Common myeloid progenitor, CD34-positive (primary cell): ENCODE data around the gene RCL1.
"Not testable (repeated sequence)": the region's sequence is repeated elsewhere in the genome, so short reads cannot be mapped to it uniquely, and the experiment has no call there.

Source experiments
- CTCF ChIA-PET: fragments of 350-600 bp; sonication (Branson Sonifier 250); formaldehyde crosslinking; loops from one replicate; lab custom pipeline; 2021; ENCODE audit warnings: antibody characterized with exemption; lab: Charles Lee
- POLR2A ChIA-PET: fragments of 350-600 bp; sonication (Branson Sonifier 250); formaldehyde crosslinking; loops from one replicate; lab custom pipeline; 2021; ENCODE audit warnings: antibody characterized with exemption; lab: Charles Lee
- DNase-seq, 3 donors: peaks; one replicate each; pipeline versions ENCODE4 v3.0.0 to v3.0.0-alpha.2; 2013
- H3K27ac ChIP-seq, 2 experiments: 1 replicate in 1 of 2; 2 replicates in 1 of 2; pipeline ENCODE4 v1.7.0; 2013; ENCODE audit warnings: inconsistent platforms in 2 of 2, low read length in 2 of 2, mild to moderate bottlenecking in 2 of 2, low read depth in 1 of 2, moderate library complexity in 1 of 2; ENCODE audit not compliant: severe bottlenecking in 2 of 2, insufficient read depth in 1 of 2, poor library complexity in 1 of 2
- H3K27me3 ChIP-seq, 5 experiments: replicated peaks in 2 of 5; 1 replicate in 3 of 5; 2 replicates in 2 of 5; pipeline versions ENCODE4 v1.6.1 to v1.7.0; 2013; ENCODE audit warnings: low read length in 4 of 5, mild to moderate bottlenecking in 2 of 5, moderate library complexity in 2 of 5, inconsistent platforms in 1 of 5; ENCODE audit not compliant: insufficient read depth in 5 of 5, control insufficient read depth in 4 of 5
- H3K36me3 ChIP-seq, 4 experiments: 1 replicate in 2 of 4; 2 replicates in 2 of 4; pipeline versions ENCODE4 v1.6.1 to v1.7.0; 2013; ENCODE audit warnings: low read length in 3 of 4, control low read depth in 1 of 4, mild to moderate bottlenecking in 1 of 4; ENCODE audit not compliant: control insufficient read depth in 4 of 4, insufficient read depth in 4 of 4
- H3K4me1 ChIP-seq, 4 experiments: 1 replicate in 3 of 4; 2 replicates in 1 of 4; pipeline versions ENCODE4 v1.6.1 to v1.7.1; 2013; ENCODE audit warnings: low read length in 3 of 4, mild to moderate bottlenecking in 3 of 4, control low read depth in 1 of 4, inconsistent platforms in 1 of 4, moderate library complexity in 1 of 4; ENCODE audit not compliant: control insufficient read depth in 4 of 4, insufficient read depth in 4 of 4; ENCODE audit errors: control extremely low read depth in 1 of 4
- H3K4me3 ChIP-seq, 7 experiments: 1 replicate in 4 of 7; 2 replicates in 3 of 7; pipeline versions ENCODE4 v1.5.1 to v1.7.0; 2013; ENCODE audit warnings: mild to moderate bottlenecking in 7 of 7, low read length in 6 of 7, moderate library complexity in 6 of 7, inconsistent platforms in 2 of 7, low read depth in 2 of 7, control low read depth in 1 of 7; ENCODE audit not compliant: insufficient read depth in 4 of 7, control insufficient read depth in 1 of 7; ENCODE audit errors: extremely low read depth in 1 of 7
- H3K9me3 ChIP-seq, 5 experiments: 1 replicate in 4 of 5; 2 replicates in 1 of 5; pipeline versions ENCODE4 v1.6.1 to v1.7.1; 2013; ENCODE audit warnings: low read length in 4 of 5, mild to moderate bottlenecking in 2 of 5, inconsistent platforms in 1 of 5, low read depth in 1 of 5, moderate library complexity in 1 of 5; ENCODE audit not compliant: control insufficient read depth in 4 of 5, insufficient read depth in 2 of 5; ENCODE audit errors: control extremely low read depth in 1 of 5
- WGBS: methylation state at CpG from one replicate; pipeline ENCODE4 v1.1.5; 2013; ENCODE audit not compliant: insufficient coverage; 5-methylcytosine and 5-hydroxymethylcytosine counted together

The RCL1 gene

DNA sequence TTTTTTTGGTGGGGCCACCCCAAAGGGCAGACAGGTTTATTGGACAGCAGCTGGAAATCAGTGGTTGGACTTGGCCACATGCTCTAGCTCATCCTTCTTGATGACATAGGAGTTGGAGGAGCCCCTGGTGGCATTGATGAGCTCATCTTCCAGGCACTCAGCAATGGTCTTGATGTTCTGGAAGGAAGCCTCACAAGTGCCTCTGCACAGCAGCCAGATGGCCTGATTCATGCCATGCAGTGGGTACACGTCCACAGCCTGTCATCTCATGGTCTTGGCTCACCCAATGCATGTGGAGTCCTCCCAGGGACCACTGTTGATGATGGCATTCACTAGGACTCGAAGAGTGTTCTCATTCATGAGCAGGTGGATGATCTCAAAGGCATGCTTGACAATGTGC lies 11.3 kb upstream of the RCL1 start:
- DNase-seq: no peak
- H3K4me1 ChIP-seq: no peaks in the 10 kb centered on the region
- WGBS: 97% methylated on average over 2 of the region's 2 CpGs
- ChIA-PET CTCF (interaction anchor here (1.3 to 1.5 kb wide), 2 partner anchors 9 to 18 kb away, joined by 4 to 5 read pairs; no protein-coding TSS in a partner anchor), POLR2A (no interaction called here)
- no peaks in the 10 kb centered on the region for H3K9me3 ChIP-seq
- H3K4me3 ChIP-seq: no peak overlapping the region
- H3K36me3 ChIP-seq: no peaks in the 10 kb centered on the region
- H3K27ac ChIP-seq: no peak overlapping the region
- peaks cover 0 to 1% (median 0%) of the 10 kb centered on the region in 5 experiments for H3K27me3 ChIP-seq

DNA sequence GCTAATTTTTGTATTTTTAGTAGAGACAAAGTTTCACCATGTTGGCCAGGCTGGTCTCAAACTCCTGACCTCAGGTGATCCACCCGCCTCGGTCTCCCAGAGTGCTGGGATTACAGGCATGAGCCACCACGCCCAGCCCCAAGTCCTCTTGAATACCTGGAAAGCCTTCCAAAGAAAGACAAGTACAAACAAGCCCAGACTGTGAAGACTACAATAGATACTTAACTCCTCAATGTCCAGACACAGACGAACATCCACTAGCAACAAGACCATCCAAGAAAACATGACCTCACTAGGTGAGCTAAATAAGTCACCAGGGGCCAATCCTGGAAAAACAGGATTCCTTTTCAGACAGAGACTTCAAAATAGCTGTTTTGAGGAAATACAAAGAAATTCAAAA lies 9.6 kb upstream of the RCL1 start:
- DNase-seq, H3K27me3 ChIP-seq, H3K27ac ChIP-seq, H3K4me1 ChIP-seq, H3K36me3 ChIP-seq, H3K4me3 ChIP-seq, H3K9me3 ChIP-seq: not testable (repeated sequence)
- ChIA-PET CTCF (interaction anchor here (0.9 to 1.0 kb wide), 2 partner anchors 12 to 16 kb away, joined by 3 read pairs; no protein-coding TSS in a partner anchor), POLR2A (interaction anchor here (0.6 kb wide), 1 partner anchor 667 kb away, joined by 6 read pairs; the partner anchor contains the start of gene CD274)
- 86% methylated on average over 1 of the region's 4 CpGs for WGBS

DNA sequence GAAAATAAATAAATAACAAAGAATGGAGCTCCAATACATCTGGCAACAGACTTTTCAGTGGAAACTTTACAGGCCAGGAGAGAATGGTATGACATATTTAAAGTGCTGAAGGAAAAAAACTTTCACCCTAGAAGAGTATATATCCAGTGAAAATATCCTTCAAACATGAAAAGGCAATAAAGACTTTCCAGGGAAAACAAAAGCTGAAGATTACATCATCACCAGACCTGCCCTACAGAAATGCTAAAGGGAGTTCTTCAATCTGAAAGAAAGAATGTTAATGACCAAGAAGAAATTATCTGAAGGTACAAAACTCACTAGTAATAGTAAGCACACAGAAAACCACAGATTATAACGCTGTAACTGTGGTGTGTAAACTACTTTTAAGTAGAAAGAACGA lies 8.3 kb upstream of the RCL1 start:
- WGBS: no CpG with 5 or more reads among the region's 2 CpGs
- Histone ChIP-seq H3K4me3 (no peak overlapping the region), H3K9me3 (no peaks in the 10 kb centered on the region), H3K36me3 (no peaks in the 10 kb centered on the region), H3K27me3 (no peaks in the 10 kb centered on the region), H3K27ac (no peak overlapping the region), H3K4me1 (no peaks in the 10 kb centered on the region)
- CTCF ChIA-PET: no interaction called here
- DNase-seq: no peak
- POLR2A ChIA-PET: no interaction called here

DNA sequence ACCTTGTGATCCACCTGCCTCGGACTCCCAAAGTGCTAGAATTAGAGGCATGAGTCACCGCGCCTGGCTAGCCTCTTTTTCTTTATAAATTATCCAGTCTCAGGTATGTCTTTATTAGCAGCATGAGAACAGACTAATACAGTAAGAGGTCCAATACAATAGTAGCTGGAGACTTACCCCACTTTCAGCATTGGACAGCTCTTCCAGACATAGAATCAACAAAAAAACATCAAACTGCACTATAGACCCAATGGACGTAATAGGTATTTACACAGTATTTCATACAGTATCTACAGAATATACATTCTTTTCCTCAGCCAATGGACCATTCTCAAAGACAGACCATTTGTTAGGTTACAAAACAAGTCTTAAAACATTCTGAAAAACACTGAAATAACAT lies 6.1 kb upstream of the RCL1 start:
- H3K9me3 ChIP-seq: no peaks in the 10 kb centered on the region
- no peaks in the 10 kb centered on the region for H3K27me3 ChIP-seq
- no peak overlapping the region for H3K4me3 ChIP-seq
- WGBS: 100% methylated on average over 2 of the region's 4 CpGs
- no peak for DNase-seq
- H3K36me3 ChIP-seq: no peaks in the 10 kb centered on the region
- no peak overlapping the region for H3K27ac ChIP-seq
- H3K4me1 ChIP-seq: peaks cover 0 to 1% (median 0%) of the 10 kb centered on the region in 4 experiments
- ChIA-PET CTCF (no interaction called here), POLR2A (no interaction called here)

DNA sequence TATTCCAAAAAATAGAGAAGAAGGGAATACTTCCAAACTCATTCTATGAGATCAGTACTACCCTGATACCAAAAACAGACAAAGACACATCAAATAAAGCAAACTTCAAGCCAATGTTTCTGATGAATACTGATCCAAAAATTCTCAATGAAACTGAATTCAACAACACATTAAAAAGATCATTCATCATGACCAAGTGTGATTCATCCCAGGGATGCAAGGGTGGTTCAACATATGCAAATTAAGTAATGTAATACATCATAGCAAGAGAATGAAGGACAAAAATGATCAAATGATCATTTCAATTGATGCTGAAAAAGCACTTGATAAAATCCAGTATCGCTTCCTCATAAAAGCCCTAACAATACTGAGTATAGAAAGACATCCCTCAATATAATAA lies 4.9 kb upstream of the RCL1 start:
- CTCF ChIA-PET: no interaction called here
- Histone ChIP-seq H3K4me3 (no peak overlapping the region), H3K9me3 (no peaks in the 10 kb centered on the region), H3K27me3 (no peaks in the 10 kb centered on the region), H3K4me1 (peaks cover 5 to 7% (median 7%) of the 10 kb centered on the region in 4 experiments), H3K36me3 (no peaks in the 10 kb centered on the region), H3K27ac (no peak overlapping the region)
- no CpG with 5 or more reads among the region's 1 CpG for WGBS
- POLR2A ChIA-PET: no interaction called here
- DNase-seq: no peak

DNA sequence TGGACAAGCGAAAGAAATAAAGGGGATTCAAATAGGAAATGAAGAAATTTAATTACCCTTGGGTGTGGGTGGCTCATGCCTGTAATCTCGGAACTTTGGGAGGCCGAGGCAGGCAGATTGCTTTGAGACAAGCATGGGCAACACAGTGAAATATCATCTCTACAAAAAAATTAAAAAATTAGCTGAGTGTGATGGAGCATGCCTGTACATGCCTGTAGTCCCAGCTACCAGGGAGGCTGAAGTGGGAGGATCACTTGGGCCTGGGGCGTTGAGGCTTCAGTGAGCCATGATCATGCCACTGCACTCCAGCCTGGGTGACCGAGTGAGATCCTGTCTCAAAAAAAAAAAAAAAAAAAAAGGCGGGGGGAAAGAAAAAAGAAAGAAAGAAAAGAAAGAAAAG lies 4.0 kb upstream of the RCL1 start:
- Histone ChIP-seq H3K4me1 (peaks cover 6 to 13% (median 11%) of the 10 kb centered on the region in 4 experiments), H3K27me3 (no peaks in the 10 kb centered on the region), H3K4me3 (no peak overlapping the region), H3K9me3 (no peaks in the 10 kb centered on the region), H3K36me3 (no peaks in the 10 kb centered on the region), H3K27ac (no peak overlapping the region)
- WGBS: no CpG with 5 or more reads among the region's 6 CpGs
- CTCF ChIA-PET: interaction anchor here (1.0 to 1.4 kb wide), 2 partner anchors 12 to 72 kb away, joined by 3 read pairs; no protein-coding TSS in a partner anchor
- POLR2A ChIA-PET: no interaction called here
- DNase-seq: no peak

DNA sequence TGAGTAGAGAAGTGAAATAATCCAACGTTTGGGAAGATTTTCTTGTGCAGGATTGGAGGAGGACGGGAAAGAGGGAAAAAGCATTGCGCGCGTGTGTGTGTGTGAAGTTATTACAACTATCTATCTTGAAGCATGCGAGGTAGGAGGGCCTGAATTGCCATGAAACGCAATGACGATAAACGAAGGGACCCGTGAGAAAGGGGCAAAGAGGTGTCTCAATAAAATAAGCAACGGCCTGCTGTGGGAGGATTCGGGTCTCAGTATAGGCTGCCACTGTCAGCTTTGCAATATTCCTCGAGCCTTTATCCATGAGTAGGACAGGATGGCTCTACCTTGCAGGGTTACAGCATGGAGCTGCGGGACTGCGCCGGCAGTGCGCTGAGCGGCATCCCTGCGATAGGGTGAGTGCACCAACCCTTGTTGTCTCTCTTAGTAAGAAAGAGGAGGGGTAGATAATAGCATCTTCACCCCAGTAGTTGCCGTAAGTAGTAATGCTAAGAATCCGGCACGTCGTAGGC lies 631 bp upstream of the RCL1 start:
- DNase-seq: peak in 1 of 3 donors; percentile 22
- CTCF ChIA-PET: interaction anchor here (1.1 to 3.0 kb wide), 3 partner anchors 24 to 130 kb away, joined by 3 to 19 read pairs (median 4); partner anchors contain the start of gene PLPP6
- no peaks in the 10 kb centered on the region for H3K9me3 ChIP-seq
- POLR2A ChIA-PET: interaction anchor here (1.8 kb wide), 1 partner anchor 51 kb away, joined by 5 read pairs; the partner anchor contains the start of gene AK3
- H3K4me1 ChIP-seq: peaks cover 14 to 23% (median 19%) of the 10 kb centered on the region in 4 experiments
- H3K27ac ChIP-seq: peak overlapping the region in 1 of 2 experiments; percentile 44
- no peaks in the 10 kb centered on the region for H3K36me3 ChIP-seq
- H3K27me3 ChIP-seq: no peaks in the 10 kb centered on the region
- 4% methylated on average over 23 of the region's 23 CpGs for WGBS
- H3K4me3 ChIP-seq: peak overlapping the region; percentile 79 to 99 (median 91)
